Measurements from ENCODE around the gene TMEM187. TPM values are rescaled to one million over a fixed set of nuclear protein-coding genes. Genes with fewer than 3 reads are reported as not detected.

TMEM187 gene
- total RNA-seq, 4 donors from 2014 or later = 3.8 to 10.7 (median 8.7) TPM

- WGBS, 2 donors = 78 to 100% methylated on average over 2 to 4 of the region's 8 CpGs
- peaks cover 0 to 5% of the 10 kb centered on the region in 2 donors for H3K36me3 ChIP-seq
- no peak overlapping the region for H3K4me3 ChIP-seq (replicated peaks in 1 of 3)
- H3K27me3 ChIP-seq = no peaks in the 10 kb centered on the region
- H3K4me1 ChIP-seq = peaks cover 4 to 31% of the 10 kb centered on the region in 2 donors
- H3K9me3 ChIP-seq = no peaks in the 10 kb centered on the region
- no peak overlapping the region for H3K27ac ChIP-seq
- intact Hi-C loops (cut with DNase I) = loop anchor here (10.0 kb wide), 1 partner anchor 56 kb away; no protein-coding TSS in a partner anchor
- DNase-seq = no peak
- no peak for TF ChIP-seq POLR2A (IDR thresholded peaks at IDR 0.05)
- TF ChIP-seq, protein P1, sequence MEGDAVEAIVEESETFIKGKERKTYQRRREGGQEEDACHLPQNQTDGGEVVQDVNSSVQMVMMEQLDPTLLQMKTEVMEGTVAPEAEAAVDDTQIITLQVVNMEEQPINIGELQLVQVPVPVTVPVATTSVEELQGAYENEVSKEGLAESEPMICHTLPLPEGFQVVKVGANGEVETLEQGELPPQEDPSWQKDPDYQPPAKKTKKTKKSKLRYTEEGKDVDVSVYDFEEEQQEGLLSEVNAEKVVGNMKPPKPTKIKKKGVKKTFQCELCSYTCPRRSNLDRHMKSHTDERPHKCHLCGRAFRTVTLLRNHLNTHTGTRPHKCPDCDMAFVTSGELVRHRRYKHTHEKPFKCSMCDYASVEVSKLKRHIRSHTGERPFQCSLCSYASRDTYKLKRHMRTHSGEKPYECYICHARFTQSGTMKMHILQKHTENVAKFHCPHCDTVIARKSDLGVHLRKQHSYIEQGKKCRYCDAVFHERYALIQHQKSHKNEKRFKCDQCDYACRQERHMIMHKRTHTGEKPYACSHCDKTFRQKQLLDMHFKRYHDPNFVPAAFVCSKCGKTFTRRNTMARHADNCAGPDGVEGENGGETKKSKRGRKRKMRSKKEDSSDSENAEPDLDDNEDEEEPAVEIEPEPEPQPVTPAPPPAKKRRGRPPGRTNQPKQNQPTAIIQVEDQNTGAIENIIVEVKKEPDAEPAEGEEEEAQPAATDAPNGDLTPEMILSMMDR (IDR thresholded peaks at IDR 0.05) = no peak
These were observed 41.4 kb upstream of the TMEM187 start for GRCh38 chrX:153931151-153931550.

DNA sequence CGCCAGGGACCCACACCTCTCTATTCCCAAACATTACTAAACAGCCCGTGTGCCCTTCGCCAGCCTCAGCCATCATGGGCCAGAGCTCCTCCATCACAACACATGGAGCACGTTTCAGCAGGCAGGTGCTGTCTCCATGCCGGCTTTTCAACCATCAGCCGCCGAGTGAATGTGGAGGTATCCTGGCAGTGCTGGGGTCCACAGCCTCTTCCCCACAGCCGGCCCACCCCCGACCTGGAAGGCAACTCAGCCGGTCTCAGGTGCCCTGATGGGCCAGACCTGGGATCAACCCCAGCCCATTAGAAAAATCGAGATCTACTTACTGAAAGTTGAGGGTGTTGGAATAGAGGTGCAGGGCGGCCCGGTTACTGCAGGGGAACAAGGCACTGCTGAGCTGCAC, 40.8 kb upstream of the TMEM187 start:
- Histone ChIP-seq H3K4me1 (peaks cover 4 to 26% of the 10 kb centered on the region in 2 donors), H3K36me3 (peaks cover 0 to 5% of the 10 kb centered on the region in 2 donors), H3K4me3 (replicated peaks in 1 of 3) (no peak overlapping the region), H3K27ac (no peak overlapping the region), H3K9me3 (no peaks in the 10 kb centered on the region), H3K27me3 (no peaks in the 10 kb centered on the region)
- WGBS, 2 donors = 87 to 95% methylated on average over 3 to 11 of the region's 13 CpGs
- intact Hi-C loops (cut with DNase I) = loop anchor here (10.0 kb wide), 1 partner anchor 57 kb away; no protein-coding TSS in a partner anchor
- TF ChIP-seq POLR2A (IDR thresholded peaks at IDR 0.05) = no peak
- TF ChIP-seq, protein P1 (IDR thresholded peaks at IDR 0.05) = no peak
- DNase-seq = no peak

GRCh38 chrX:153932220-153932915, 40.2 kb upstream of the TMEM187 start:
- TF ChIP-seq POLR2A (IDR thresholded peaks at IDR 0.05) = no peak
- TF ChIP-seq, protein P1 (IDR thresholded peaks at IDR 0.05) = no peak
- no peak for DNase-seq
- intact Hi-C loops (cut with DNase I) = loop anchor here (10.0 kb wide), 1 partner anchor 58 kb away; no protein-coding TSS in a partner anchor
- Histone ChIP-seq H3K27ac (no peak overlapping the region), H3K4me1 (peaks cover 3 to 19% of the 10 kb centered on the region in 2 donors), H3K36me3 (peaks cover 0 to 5% of the 10 kb centered on the region in 2 donors), H3K4me3 (replicated peaks in 1 of 3) (no peak overlapping the region), H3K27me3 (no peaks in the 10 kb centered on the region), H3K9me3 (no peaks in the 10 kb centered on the region)
- 94 to 96% methylated on average over 6 to 11 of the region's 13 CpGs for WGBS, 2 donors

- peak overlapping the region in 1 of 3 donors; percentile 51 for H3K4me3 ChIP-seq (replicated peaks in 1 of 3)
- H3K9me3 ChIP-seq = no peaks in the 10 kb centered on the region
- peaks cover 0 to 5% of the 10 kb centered on the region in 2 donors for H3K36me3 ChIP-seq
- no peak overlapping the region for H3K27ac ChIP-seq
- no peaks in the 10 kb centered on the region for H3K27me3 ChIP-seq
- no peak for DNase-seq
- peaks cover 0 to 14% of the 10 kb centered on the region in 2 donors for H3K4me1 ChIP-seq
- intact Hi-C loops (cut with DNase I) = loop anchor here (10.0 kb wide), 1 partner anchor 59 kb away; no protein-coding TSS in a partner anchor
- WGBS, 2 donors = 36 to 41% methylated on average over 7 of the region's 7 CpGs
- TF ChIP-seq POLR2A (IDR thresholded peaks at IDR 0.05) = no peak
- TF ChIP-seq, protein P1 (IDR thresholded peaks at IDR 0.05) = no peak
These were observed 38.8 kb upstream of the TMEM187 start for GRCh38 chrX:153933748-153934147.

GRCh38 chrX:153934148-153934761, 38.3 kb upstream of the TMEM187 start:
- H3K27ac ChIP-seq = no peak overlapping the region
- DNase-seq = no peak
- H3K4me3 ChIP-seq (replicated peaks in 1 of 3) = peak overlapping the region; percentile 17 to 51 (median 47)
- 6 to 26% methylated on average over 5 to 8 of the region's 33 CpGs for WGBS, 2 donors
- H3K27me3 ChIP-seq = no peaks in the 10 kb centered on the region
- no peak for TF ChIP-seq POLR2A (IDR thresholded peaks at IDR 0.05)
- TF ChIP-seq, protein P1 (IDR thresholded peaks at IDR 0.05) = no peak
- peaks cover 0 to 11% of the 10 kb centered on the region in 2 donors for H3K4me1 ChIP-seq
- intact Hi-C loops (cut with DNase I) = loop anchor here (10.0 kb wide), 1 partner anchor 59 kb away; no protein-coding TSS in a partner anchor
- H3K36me3 ChIP-seq = peaks cover 0 to 5% of the 10 kb centered on the region in 2 donors
- no peaks in the 10 kb centered on the region for H3K9me3 ChIP-seq

Measured in thyroid gland (tissue), 4 donors.